T-helper 2 cell treated with Interferon-gamma antibody and Interleukin-4, amounts not matched to agents 100 ng/mL and 5 ng/mL, for 36 hours (primary cell): ENCODE measurements around the gene PAGE4. TPM values are rescaled to one million over a fixed set of nuclear protein-coding genes. Genes with fewer than 3 reads are reported as not detected.

Experiments used
- intact Hi-C: fragments of 100-400 bp; cut with micrococcal nuclease; formaldehyde crosslinking; loops from one replicate; pipeline ENCODE4 v1.15.1; 2023
- total RNA-seq: library from RNA; stranded (reverse); gene quantifications from 2 replicates; pipeline ENCODE4 v1.2.3, GENCODE V29; 2022

Gene PAGE4
- total RNA-seq, 1 donor from 2014 or later, result not detected

GRCh38 chrX:49868739-49869138, 39.6 kb downstream of the PAGE4 start:
- intact Hi-C loops, result no loop called here

GRCh38 chrX:49876750-49877149, 47.6 kb downstream of the PAGE4 start:
- intact Hi-C loops, result loop anchor here (1.0 to 5.0 kb wide), 2 partner anchors 36 to 684 kb away; no protein-coding TSS in a partner anchor

- intact Hi-C loops, result loop anchor here (5.0 kb wide), 1 partner anchor 685 kb away; no protein-coding TSS in a partner anchor
These were observed 48.4 kb downstream of the PAGE4 start for GRCh38 chrX:49877397-49878101.

- intact Hi-C loops, result loop anchor here (5.0 kb wide), 1 partner anchor 686 kb away; no protein-coding TSS in a partner anchor
These were observed 49.2 kb downstream of the PAGE4 start for GRCh38 chrX:49878128-49878833.

GRCh38 chrX:49878834-49879655, 49.9 kb downstream of the PAGE4 start, which contains the start of gene USP27X:
TSS of gene USP27X (plus strand) at chrX:49879484. CDS start at chrX:49880308, 824 bp downstream.
- intact Hi-C loops, result loop anchor here (1.0 to 5.0 kb wide), 2 partner anchors 43 to 687 kb away; partner anchors contain the start of gene CLCN5

- intact Hi-C loops, result loop anchor here (1.0 to 5.0 kb wide), 2 partner anchors 43 to 687 kb away; partner anchors contain the start of gene CLCN5
These were observed 50.7 kb downstream of the PAGE4 start for GRCh38 chrX:49879656-49880277.

GRCh38 chrX:49880668-49881067, 51.6 kb downstream of the PAGE4 start:
- intact Hi-C loops, result no loop called here

Other genes starting within 250 kb of the PAGE4 start
- not detected in 2 replicates for gene GAGE12H, start 249.4 kb upstream of the PAGE4 start, total RNA-seq
- not detected in 2 replicates for gene GAGE2A, start 239.8 kb upstream of the PAGE4 start, total RNA-seq
- not detected in 2 replicates for gene GAGE1, start 230.3 kb upstream of the PAGE4 start, total RNA-seq
- gene PAGE1, start 133.3 kb upstream of the PAGE4 start, total RNA-seq, result not detected in 2 replicates
- 1.3 TPM in 2 replicates for gene USP27X, start 50.2 kb downstream of the PAGE4 start, total RNA-seq
- gene CLCN5, start 93.3 kb downstream of the PAGE4 start, total RNA-seq, result 3.6 and 5.6 TPM in 2 replicates